K562 (cell line): ENCODE data around the gene RHOB. TPM values are rescaled to one million over a fixed set of nuclear protein-coding genes. Genes with fewer than 3 reads are reported as not detected.

Experiments used
- ATAC-seq: fragments of 200-7000 bp; cut with Tn5 transposase; 3 replicates; pipeline ENCODE4 v1.9.1; 2020; ENCODE audit warnings: moderate library complexity
- BruUV-seq: library from RNA; stranded (reverse); fragments of 400-500 nt; replicated peaks from 2 replicates; lab custom pipeline; 2021; lab: Mats Ljungman, UMichigan
- CTCF ChIA-PET: fragments of 300-600 bp; formaldehyde crosslinking; extraction: SDS; loops from one replicate; lab custom pipeline; 2021; ENCODE audit warnings: low intra/inter-chr PET ratio; lab: Yijun Ruan, JAX
- POLR2A ChIA-PET: fragments of 300-600, 350-650 bp; sonication (Branson Sonifier 250); formaldehyde crosslinking; extraction: SDS; loops from one replicate; lab custom pipeline; 2021; ENCODE audit warnings: antibody characterized with exemption, inconsistent platforms; lab: Yijun Ruan, JAX
- DNase-seq, 4 experiments: peaks; one replicate each; pipeline versions ENCODE4 v3.0.0 to v3.0.0-alpha.2; 2011 to 2018; ENCODE audit warnings: low spot score in 3 of 4, mixed read lengths in 3 of 4; ENCODE audit errors: extremely low read depth in 1 of 4
- FAIRE-seq: peaks from 2 replicates; lab custom pipeline; 2011; peaks lifted over from hg19 to GRCh38; lab: Jason Lieb, UNC
- H2AFZ ChIP-seq: 2 replicates; pipeline ENCODE4 v1.6.0; 2011; ENCODE audit warnings: low read depth, low read length, control low read depth, inconsistent platforms
- H3K27ac ChIP-seq: fragments of 200-600 bp; 3 replicates; pipeline ENCODE4 v1.8.0; 2011; ENCODE audit warnings: low read depth, mild to moderate bottlenecking, control low read depth, inconsistent platforms, low read length, moderate library complexity, mixed read lengths; ENCODE audit errors: extremely low read depth
- H3K27me3 ChIP-seq, 2 experiments: fragments of 300-600 bp in 1 of 2; 2 replicates in 1 of 2; 3 replicates in 1 of 2; pipeline versions ENCODE4 v1.6.0 to v1.8.0; 2011; ENCODE audit warnings: inconsistent platforms in 2 of 2, low read length in 2 of 2, mild to moderate bottlenecking in 1 of 2, mixed read lengths in 1 of 2, moderate library complexity in 1 of 2; ENCODE audit not compliant: control insufficient read depth in 2 of 2, insufficient read depth in 2 of 2
- H3K36me3 ChIP-seq: fragments of 300-600 bp; 3 replicates; pipeline ENCODE4 v1.8.0; 2011; ENCODE audit warnings: mild to moderate bottlenecking, low read length, inconsistent platforms; ENCODE audit not compliant: control insufficient read depth, insufficient read depth
- H3K4me1 ChIP-seq, 2 experiments: fragments of 200-600 bp in 1 of 2; replicated peaks in 1 of 2; 2 replicates in 1 of 2; 3 replicates in 1 of 2; pipeline versions ENCODE4 v1.5.1 to v1.8.0; 2011; ENCODE audit warnings: inconsistent platforms in 2 of 2, low read length in 2 of 2, mild to moderate bottlenecking in 1 of 2, mixed read lengths in 1 of 2, moderate library complexity in 1 of 2; ENCODE audit not compliant: control insufficient read depth in 2 of 2, insufficient read depth in 2 of 2
- H3K4me2 ChIP-seq: 2 replicates; pipeline ENCODE4 v1.6.1; 2011; ENCODE audit warnings: low read length, control low read depth, inconsistent platforms, mixed read lengths; ENCODE audit not compliant: insufficient read depth
- H3K4me3 ChIP-seq: fragments of 200-600 bp; sonication (generic), shearing (Covaris generic); 2 replicates; pipeline ENCODE4 v1.5.1; 2016; ENCODE audit warnings: control low read depth, inconsistent platforms
- H3K79me2 ChIP-seq: fragments of 200-600 bp; 3 replicates; pipeline ENCODE4 v1.8.0; 2011; ENCODE audit warnings: low read length, inconsistent platforms; ENCODE audit not compliant: control insufficient read depth, insufficient read depth
- H3K9ac ChIP-seq, 2 experiments: 2 replicates each; pipeline versions ENCODE4 v1.6.0 to v1.6.1; 2011; ENCODE audit warnings: low read depth in 2 of 2, low read length in 2 of 2, control low read depth in 1 of 2, inconsistent platforms in 1 of 2, mild to moderate bottlenecking in 1 of 2, mixed read lengths in 1 of 2; ENCODE audit not compliant: insufficient read depth in 1 of 2
- H3K9me1 ChIP-seq: one replicate; pipeline ENCODE4 v1.6.0; 2011; ENCODE audit warnings: inconsistent platforms, mild to moderate bottlenecking, low read length, moderate library complexity; ENCODE audit not compliant: control insufficient read depth, insufficient read depth
- H3K9me3 ChIP-seq: replicated peaks from 2 replicates; pipeline ENCODE4 v1.5.1; 2011; ENCODE audit warnings: low read depth, low read length, inconsistent platforms; ENCODE audit not compliant: control insufficient read depth, insufficient read depth
- H4K20me1 ChIP-seq: replicated peaks from 2 replicates; pipeline ENCODE4 v1.6.1; 2011; ENCODE audit warnings: low read length, inconsistent platforms, mixed read lengths; ENCODE audit not compliant: control insufficient read depth, insufficient read depth
- RREB1 ChIP-seq: fragments of 250-450 bp; sonication (Bioruptor Pico); IDR thresholded peaks from 2 replicates; pipeline ENCODE4 v1.4.0; 2020
- SRSF7 ChIP-seq: fragments of 200-400 bp; formaldehyde crosslinking; optimal IDR thresholded peaks from 2 replicates; pipeline ENCODE3; 2017; ENCODE audit warnings: mild to moderate bottlenecking, low read depth, low read length
- ZBTB1 ChIP-seq: sonication (generic); formaldehyde crosslinking; IDR thresholded peaks from 2 replicates; pipeline ENCODE4 v1.8.1; 2023; ENCODE audit warnings: missing genetic modification reagents, low read depth, mild to moderate bottlenecking, borderline replicate concordance
- WGBS: fragments of 100-300 bp; shearing (Covaris generic); methylation state at CpG from one replicate; pipeline ENCODE4 v1.1.6; 2016; ENCODE audit warnings: low coverage, mixed read lengths; ENCODE audit not compliant: insufficient coverage; ENCODE audit errors: missing lambda C conversion rate; 5-methylcytosine and 5-hydroxymethylcytosine counted together
- in situ Hi-C: fragments of 300-500 bp; cut with MboI; formaldehyde crosslinking; loops from 4 replicates; pipeline ENCODE4 v1.15.0; 2018; ENCODE audit warnings: inconsistent platforms, mixed read lengths
- intact Hi-C: fragments of 100-400 bp; cut with micrococcal nuclease; formaldehyde crosslinking; loops from 2 replicates; pipeline ENCODE4 v1.14.2; 2022
- polyA plus RNA-seq, 8 experiments: library from polyadenylated mRNA; depleted of rRNA in 4 of 8; stranded (reverse) in 5 of 8; unstranded in 3 of 8; fragments of >200 nt; fragmentation: Nextera tagmentation in 2 of 8; fragmentation: Illumina TruSeq in 1 of 8; extraction: Ambion mirVana in 2 of 8; extraction: Trizol in 1 of 8; gene quantifications; 2 replicates each; pipeline versions ENCODE4 v1.2.1 to v1.2.3, GENCODE V29; 2011 to 2014; ENCODE audit warnings: inconsistent platforms in 1 of 8, missing spikeins in 1 of 8
- total RNA-seq, 7 experiments: library from RNA; depleted of rRNA in 6 of 7; stranded (reverse); fragments of >200 nt in 6 of 7; fragmentation: Illumina TruSeq in 2 of 7; extraction: Trizol in 2 of 7; gene quantifications; 2 replicates each; pipeline versions ENCODE4 v1.2.1 to v1.2.3, GENCODE V29; 2011 to 2021; ENCODE audit warnings: low replicate concordance in 1 of 7
- TF ChIP-seq, protein P1 (sequence below): fragments of 250-450 bp; sonication (Bioruptor Pico); IDR thresholded peaks from 2 replicates; pipeline ENCODE4 v1.4.0; 2020; ENCODE audit warnings: mild to moderate bottlenecking, moderate library complexity, borderline replicate concordance
- TF ChIP-seq, protein P2 (sequence below): fragments of 450-650 bp; formaldehyde crosslinking; IDR thresholded peaks from 2 replicates; pipeline ENCODE4 v1.4.0; 2020; ENCODE audit warnings: mild to moderate bottlenecking

The RHOB gene
- total and polyA plus RNA-seq, 9 of the 15 experiments (the other 6 are each of a cell fraction or from before 2014, with no cell fraction given), result 0.07 to 4.8 (median 1.1) TPM

GRCh38 chr2:20404950-20405349 is 41.9 kb upstream of the RHOB start:
- Histone ChIP-seq H3K27me3 (peaks cover 10% of the 10 kb centered on the region in 2 experiments), H3K4me1 (no peaks in the 10 kb centered on the region), H3K79me2 (no peaks in the 10 kb centered on the region), H4K20me1 (no peaks in the 10 kb centered on the region), H3K36me3 (no peaks in the 10 kb centered on the region), H3K27ac (no peak overlapping the region), H3K4me3 (no peak overlapping the region), H2AFZ (no peak overlapping the region), H3K4me2 (no peak overlapping the region), H3K9me3 (0 out of 2 replicates have a peak, but pooled peaks cover 7% of the 10 kb centered on the region), H3K9me1 (no peaks in the 10 kb centered on the region), H3K9ac (no peak overlapping the region)
- POLR2A ChIA-PET, result interaction anchor here (1.2 kb wide), 1 partner anchor 19 kb away, joined by 5 read pairs; no protein-coding TSS in a partner anchor
- DNase-seq (no peak), ATAC-seq (no peak), FAIRE-seq (no peak)
- intact Hi-C loops (no loop called here), in situ Hi-C loops (no loop called here)
- WGBS, result 8% methylated on average over 2 of the region's 2 CpGs
- BruUV-seq, result no TSS peak
- CTCF ChIA-PET, result no interaction called here
- TF ChIP-seq, protein P1, sequence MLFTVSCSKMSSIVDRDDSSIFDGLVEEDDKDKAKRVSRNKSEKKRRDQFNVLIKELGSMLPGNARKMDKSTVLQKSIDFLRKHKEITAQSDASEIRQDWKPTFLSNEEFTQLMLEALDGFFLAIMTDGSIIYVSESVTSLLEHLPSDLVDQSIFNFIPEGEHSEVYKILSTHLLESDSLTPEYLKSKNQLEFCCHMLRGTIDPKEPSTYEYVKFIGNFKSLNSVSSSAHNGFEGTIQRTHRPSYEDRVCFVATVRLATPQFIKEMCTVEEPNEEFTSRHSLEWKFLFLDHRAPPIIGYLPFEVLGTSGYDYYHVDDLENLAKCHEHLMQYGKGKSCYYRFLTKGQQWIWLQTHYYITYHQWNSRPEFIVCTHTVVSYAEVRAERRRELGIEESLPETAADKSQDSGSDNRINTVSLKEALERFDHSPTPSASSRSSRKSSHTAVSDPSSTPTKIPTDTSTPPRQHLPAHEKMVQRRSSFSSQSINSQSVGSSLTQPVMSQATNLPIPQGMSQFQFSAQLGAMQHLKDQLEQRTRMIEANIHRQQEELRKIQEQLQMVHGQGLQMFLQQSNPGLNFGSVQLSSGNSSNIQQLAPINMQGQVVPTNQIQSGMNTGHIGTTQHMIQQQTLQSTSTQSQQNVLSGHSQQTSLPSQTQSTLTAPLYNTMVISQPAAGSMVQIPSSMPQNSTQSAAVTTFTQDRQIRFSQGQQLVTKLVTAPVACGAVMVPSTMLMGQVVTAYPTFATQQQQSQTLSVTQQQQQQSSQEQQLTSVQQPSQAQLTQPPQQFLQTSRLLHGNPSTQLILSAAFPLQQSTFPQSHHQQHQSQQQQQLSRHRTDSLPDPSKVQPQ (CRISPR knock-in tag), result no peak
- TF ChIP-seq, protein P2, sequence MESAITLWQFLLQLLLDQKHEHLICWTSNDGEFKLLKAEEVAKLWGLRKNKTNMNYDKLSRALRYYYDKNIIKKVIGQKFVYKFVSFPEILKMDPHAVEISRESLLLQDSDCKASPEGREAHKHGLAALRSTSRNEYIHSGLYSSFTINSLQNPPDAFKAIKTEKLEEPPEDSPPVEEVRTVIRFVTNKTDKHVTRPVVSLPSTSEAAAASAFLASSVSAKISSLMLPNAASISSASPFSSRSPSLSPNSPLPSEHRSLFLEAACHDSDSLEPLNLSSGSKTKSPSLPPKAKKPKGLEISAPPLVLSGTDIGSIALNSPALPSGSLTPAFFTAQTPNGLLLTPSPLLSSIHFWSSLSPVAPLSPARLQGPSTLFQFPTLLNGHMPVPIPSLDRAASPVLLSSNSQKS (CRISPR knock-in tag), result no peak
- no peak for TF ChIP-seq ZBTB1 (CRISPR knock-in tag)
- no peak for TF ChIP-seq SRSF7
- TF ChIP-seq RREB1 (CRISPR knock-in tag), result no peak
